PFSK-1 (cell line): ENCODE results near the gene PTGIS.

ENCODE experiments used
- POLR2AphosphoS5 ChIP-seq: IDR thresholded peaks from 2 replicates; pipeline ENCODE4 v1.6.1; 2012; ENCODE audit warnings: low read depth, mild to moderate bottlenecking, control low read depth, low read length, moderate library complexity
- TAF1 ChIP-seq: IDR thresholded peaks from 2 replicates; pipeline ENCODE4 v1.6.1; 2012; ENCODE audit warnings: low read length, control low read depth, borderline replicate concordance; ENCODE audit not compliant: insufficient read depth
- TF ChIP-seq, protein P1 (sequence below), 2 experiments: IDR thresholded peaks; 2 replicates each; pipeline versions ENCODE4 v1.6.1 to v1.8.0; 2011 to 2012; ENCODE audit warnings: low read depth in 2 of 2, low read length in 2 of 2, control low read depth in 1 of 2, inconsistent platforms in 1 of 2, mild to moderate bottlenecking in 1 of 2, moderate library complexity in 1 of 2; ENCODE audit not compliant: insufficient read depth in 1 of 2

DNA sequence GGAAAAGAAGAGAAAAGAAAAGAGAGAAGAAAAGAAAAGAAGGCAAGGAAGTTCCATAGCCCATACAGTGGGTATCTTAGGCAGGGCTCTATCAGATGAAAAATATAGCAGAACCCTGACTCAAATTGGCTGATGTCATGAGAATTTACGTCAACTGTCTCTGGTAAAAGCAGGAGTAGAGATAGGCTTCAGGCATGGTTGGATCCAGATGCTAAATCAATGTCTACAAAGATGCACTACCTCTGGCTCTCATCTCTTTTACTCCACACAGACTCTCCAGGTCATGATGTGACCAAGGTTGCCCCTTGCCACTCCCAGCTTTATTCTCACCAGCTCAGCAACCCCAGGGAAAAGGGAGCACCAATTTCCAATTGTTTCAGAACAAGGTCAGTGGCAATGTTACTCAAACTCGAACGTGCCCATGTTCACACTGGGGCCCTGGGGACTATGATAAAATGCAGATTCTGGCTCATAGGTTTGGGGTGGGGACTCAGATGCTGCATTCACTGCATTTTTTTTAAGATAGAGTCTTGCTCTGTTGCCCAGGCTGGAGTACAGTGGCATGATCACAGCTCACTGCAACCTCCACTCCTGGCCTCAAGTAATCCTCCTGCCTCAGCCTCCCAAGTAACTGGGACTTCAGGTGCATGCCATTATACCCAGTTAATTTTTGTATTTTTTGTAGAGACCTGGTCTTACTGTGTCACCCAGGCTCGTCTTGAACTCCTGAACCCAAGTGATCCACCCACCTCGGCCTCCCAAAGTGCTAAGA lies 33.4 kb upstream of the PTGIS start:
- TF ChIP-seq POLR2AphosphoS5 (no peak), TAF1 (no peak)
- TF ChIP-seq, protein P1, sequence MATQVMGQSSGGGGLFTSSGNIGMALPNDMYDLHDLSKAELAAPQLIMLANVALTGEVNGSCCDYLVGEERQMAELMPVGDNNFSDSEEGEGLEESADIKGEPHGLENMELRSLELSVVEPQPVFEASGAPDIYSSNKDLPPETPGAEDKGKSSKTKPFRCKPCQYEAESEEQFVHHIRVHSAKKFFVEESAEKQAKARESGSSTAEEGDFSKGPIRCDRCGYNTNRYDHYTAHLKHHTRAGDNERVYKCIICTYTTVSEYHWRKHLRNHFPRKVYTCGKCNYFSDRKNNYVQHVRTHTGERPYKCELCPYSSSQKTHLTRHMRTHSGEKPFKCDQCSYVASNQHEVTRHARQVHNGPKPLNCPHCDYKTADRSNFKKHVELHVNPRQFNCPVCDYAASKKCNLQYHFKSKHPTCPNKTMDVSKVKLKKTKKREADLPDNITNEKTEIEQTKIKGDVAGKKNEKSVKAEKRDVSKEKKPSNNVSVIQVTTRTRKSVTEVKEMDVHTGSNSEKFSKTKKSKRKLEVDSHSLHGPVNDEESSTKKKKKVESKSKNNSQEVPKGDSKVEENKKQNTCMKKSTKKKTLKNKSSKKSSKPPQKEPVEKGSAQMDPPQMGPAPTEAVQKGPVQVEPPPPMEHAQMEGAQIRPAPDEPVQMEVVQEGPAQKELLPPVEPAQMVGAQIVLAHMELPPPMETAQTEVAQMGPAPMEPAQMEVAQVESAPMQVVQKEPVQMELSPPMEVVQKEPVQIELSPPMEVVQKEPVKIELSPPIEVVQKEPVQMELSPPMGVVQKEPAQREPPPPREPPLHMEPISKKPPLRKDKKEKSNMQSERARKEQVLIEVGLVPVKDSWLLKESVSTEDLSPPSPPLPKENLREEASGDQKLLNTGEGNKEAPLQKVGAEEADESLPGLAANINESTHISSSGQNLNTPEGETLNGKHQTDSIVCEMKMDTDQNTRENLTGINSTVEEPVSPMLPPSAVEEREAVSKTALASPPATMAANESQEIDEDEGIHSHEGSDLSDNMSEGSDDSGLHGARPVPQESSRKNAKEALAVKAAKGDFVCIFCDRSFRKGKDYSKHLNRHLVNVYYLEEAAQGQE (IDR thresholded peaks at IDR 0.05; ENCODE audit: insufficient read depth in 1 of 2, low read depth in 2 of 2, low read length in 2 of 2): no peak
